WERI-Rb-1 (cell line): ENCODE results near the gene ARHGEF37.

Experiments
- DNase-seq: peaks from one replicate; pipeline ENCODE4 v3.0.0-alpha.2; 2020
- H3K27ac ChIP-seq: fragments of 250-450 bp; sonication (Bioruptor Pico); 2 replicates; pipeline ENCODE4 v1.5.1; 2020; ENCODE audit warnings: mild to moderate bottlenecking, moderate library complexity
- H3K27me3 ChIP-seq: fragments of 250-450 bp; sonication (Bioruptor Pico); 2 replicates; pipeline ENCODE4 v1.5.1; 2021; ENCODE audit warnings: mild to moderate bottlenecking, low read depth, moderate library complexity; ENCODE audit not compliant: insufficient read depth, severe bottlenecking
- H3K36me3 ChIP-seq: fragments of 250-450 bp; sonication (Bioruptor Pico); 2 replicates; pipeline ENCODE4 v1.5.1; 2020; ENCODE audit warnings: mild to moderate bottlenecking, moderate library complexity
- H3K4me3 ChIP-seq: 2 replicates; pipeline ENCODE4 v1.5.1; 2011; ENCODE audit warnings: low read depth, mild to moderate bottlenecking, control low read depth, low read length
- H3K9me3 ChIP-seq: fragments of 250-450 bp; sonication (Bioruptor Pico); 2 replicates; pipeline ENCODE4 v1.5.1; 2021; ENCODE audit warnings: mild to moderate bottlenecking, moderate library complexity; ENCODE audit not compliant: severe bottlenecking
- TF ChIP-seq, protein P1 (sequence below): IDR thresholded peaks from 2 replicates; pipeline ENCODE4 v1.5.1; 2011; ENCODE audit warnings: low read depth, mild to moderate bottlenecking, control low read depth, inconsistent platforms, low read length

Gene ARHGEF37

DNA sequence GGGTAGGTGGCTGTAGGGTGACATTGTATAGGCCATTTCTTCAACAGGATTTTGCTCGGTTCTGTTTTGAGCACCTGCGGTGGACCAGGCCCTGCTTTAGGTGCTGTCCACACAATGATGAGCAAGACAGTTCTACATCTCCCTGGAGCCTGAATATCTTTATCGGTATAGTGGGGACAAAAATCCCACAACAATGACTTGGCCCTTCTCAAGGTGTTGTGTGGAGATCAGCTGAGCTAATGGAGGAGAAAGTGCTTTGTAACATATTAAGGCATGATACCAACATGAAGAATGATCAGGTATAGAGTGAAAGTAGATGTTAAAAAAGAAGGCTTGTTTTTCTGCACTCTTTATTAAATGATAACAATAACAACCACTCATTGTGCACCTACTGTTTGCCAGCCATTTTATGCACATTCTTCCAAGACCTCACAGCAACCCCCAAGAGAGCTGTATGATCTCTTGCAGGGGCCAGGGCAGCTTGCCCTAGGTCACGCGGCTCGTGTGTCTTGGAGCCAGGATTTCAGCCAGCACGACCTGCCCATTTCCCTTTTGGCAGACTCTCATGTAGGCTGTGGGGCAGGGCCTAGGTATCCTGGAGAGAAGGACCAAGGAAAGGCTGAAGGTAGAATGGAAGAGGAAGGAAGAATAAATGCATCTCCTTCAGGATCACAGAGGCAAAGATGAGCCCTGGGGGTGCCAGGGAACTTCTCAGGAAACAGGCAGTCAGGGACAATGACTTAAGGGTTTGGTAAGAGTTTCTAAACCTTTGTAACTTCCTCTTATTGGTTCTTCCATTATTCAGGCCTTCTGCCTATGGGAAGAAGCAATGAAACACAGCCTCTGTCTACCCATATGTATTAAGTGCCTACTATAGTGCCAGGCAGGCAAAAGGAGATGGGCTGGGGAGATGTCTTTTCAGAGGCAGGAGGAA, 98.8 kb downstream of the ARHGEF37 start:
- H3K4me3 ChIP-seq = no peak overlapping the region
- DNase-seq = no peak

DNA sequence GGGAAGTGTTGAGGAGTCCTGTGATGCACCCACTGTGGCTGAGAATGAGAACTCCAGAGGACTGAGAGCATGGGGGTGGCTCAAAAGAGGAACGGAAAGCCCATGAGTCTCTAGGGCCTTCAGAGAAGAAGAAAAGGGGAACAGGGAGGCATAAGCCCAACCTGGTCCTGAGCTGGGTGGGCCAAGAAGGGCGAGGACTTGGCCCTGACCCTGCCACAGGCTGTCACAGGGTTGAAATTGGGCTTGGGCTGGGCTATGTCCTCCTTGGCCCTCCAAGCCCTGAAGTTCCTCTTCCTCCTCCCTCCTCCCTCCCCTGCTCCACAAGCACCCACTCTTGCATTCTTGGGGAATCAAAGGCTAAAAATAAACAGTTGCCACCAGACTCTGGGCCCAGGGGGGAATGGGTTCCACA, 99.5 kb downstream of the ARHGEF37 start:
- Histone ChIP-seq H3K9me3 (no peaks in the 10 kb centered on the region), H3K27me3 (no peaks in the 10 kb centered on the region), H3K36me3 (no peaks in the 10 kb centered on the region), H3K27ac (no peak overlapping the region), H3K4me3 (no peak overlapping the region)
- no peak for DNase-seq
- TF ChIP-seq, protein P1, sequence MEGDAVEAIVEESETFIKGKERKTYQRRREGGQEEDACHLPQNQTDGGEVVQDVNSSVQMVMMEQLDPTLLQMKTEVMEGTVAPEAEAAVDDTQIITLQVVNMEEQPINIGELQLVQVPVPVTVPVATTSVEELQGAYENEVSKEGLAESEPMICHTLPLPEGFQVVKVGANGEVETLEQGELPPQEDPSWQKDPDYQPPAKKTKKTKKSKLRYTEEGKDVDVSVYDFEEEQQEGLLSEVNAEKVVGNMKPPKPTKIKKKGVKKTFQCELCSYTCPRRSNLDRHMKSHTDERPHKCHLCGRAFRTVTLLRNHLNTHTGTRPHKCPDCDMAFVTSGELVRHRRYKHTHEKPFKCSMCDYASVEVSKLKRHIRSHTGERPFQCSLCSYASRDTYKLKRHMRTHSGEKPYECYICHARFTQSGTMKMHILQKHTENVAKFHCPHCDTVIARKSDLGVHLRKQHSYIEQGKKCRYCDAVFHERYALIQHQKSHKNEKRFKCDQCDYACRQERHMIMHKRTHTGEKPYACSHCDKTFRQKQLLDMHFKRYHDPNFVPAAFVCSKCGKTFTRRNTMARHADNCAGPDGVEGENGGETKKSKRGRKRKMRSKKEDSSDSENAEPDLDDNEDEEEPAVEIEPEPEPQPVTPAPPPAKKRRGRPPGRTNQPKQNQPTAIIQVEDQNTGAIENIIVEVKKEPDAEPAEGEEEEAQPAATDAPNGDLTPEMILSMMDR = no peak

More for the DNA sequence above, 98.8 kb downstream of the ARHGEF37 start:
- H3K9me3 ChIP-seq = no peaks in the 10 kb centered on the region
- H3K36me3 ChIP-seq = no peaks in the 10 kb centered on the region
- TF ChIP-seq, protein P1 = no peak
- H3K27ac ChIP-seq = no peak overlapping the region
- no peaks in the 10 kb centered on the region for H3K27me3 ChIP-seq

DNA sequence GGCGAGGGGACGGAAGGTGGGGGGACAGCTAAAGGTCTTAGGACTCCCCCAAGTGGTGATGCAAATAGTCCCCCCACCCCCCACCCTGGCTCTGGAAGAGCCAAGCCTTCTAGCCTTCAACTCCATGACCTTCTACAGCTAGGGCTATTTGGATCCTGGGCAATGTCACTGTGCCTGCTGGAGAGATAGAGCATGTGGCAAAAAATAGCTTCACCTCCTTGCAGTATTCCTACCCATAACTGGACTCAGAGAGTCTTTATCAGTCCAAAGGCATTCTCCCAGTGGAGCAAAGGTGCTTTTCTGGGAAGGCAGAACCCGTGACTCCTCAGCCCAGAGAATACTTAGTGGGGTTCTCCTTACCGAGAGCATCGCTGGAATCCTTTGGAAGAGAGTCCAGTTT, 100.0 kb downstream of the ARHGEF37 start:
- no peak overlapping the region for H3K4me3 ChIP-seq
- TF ChIP-seq, protein P1 = no peak
- no peaks in the 10 kb centered on the region for H3K36me3 ChIP-seq
- H3K27me3 ChIP-seq = no peaks in the 10 kb centered on the region
- DNase-seq = no peak
- H3K27ac ChIP-seq = no peak overlapping the region
- H3K9me3 ChIP-seq = no peaks in the 10 kb centered on the region

DNA sequence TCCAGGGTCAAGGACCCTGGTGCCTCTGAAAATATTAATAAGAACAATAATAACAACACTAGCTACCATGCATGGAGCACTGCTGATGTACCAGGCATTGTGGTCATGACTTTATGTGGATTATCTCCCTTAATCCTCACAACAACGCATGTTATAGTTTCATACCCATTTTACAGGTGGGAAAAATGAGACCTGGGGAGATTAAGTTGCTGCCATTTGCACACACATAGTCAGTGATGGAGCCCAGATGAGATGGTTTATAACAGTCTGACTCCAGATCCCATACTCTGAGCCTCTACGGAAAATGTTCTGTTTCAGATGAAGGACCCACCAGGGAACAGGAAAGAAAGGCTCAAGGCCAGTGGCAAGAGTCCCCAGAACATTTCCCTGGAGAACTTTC, 100.6 kb downstream of the ARHGEF37 start:
- Histone ChIP-seq H3K9me3 (no peaks in the 10 kb centered on the region), H3K27ac (no peak overlapping the region), H3K4me3 (no peak overlapping the region), H3K36me3 (no peaks in the 10 kb centered on the region), H3K27me3 (no peaks in the 10 kb centered on the region)
- TF ChIP-seq, protein P1 = no peak
- no peak for DNase-seq

DNA sequence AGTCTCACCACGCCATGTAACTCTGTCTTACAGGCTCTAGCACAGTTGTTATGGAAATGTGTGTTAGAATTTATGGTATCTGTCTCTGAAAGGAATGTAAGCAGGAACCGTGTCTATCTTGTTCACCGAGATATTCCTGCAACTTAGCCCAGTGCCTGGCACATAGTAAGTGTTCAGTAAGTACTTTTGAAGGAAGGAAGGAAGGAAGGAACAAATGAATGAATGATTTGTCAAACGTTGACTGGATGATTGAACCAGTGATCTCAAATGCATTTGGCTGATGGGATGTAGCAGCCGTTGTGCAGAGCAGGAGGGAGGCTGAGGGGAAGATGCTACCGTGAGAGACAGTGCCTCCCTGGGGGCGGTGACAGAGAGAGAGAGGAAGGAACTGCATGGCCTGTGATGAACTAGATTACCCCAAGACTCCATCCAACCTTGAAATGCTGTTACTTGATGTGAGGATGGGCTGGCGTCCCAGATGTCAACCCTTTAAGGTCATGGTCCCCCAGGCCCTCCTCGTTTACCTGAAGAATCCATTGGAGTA, 101.3 kb downstream of the ARHGEF37 start:
- Histone ChIP-seq H3K9me3 (no peaks in the 10 kb centered on the region), H3K27ac (no peak overlapping the region), H3K36me3 (no peaks in the 10 kb centered on the region), H3K27me3 (no peaks in the 10 kb centered on the region), H3K4me3 (no peak overlapping the region)
- TF ChIP-seq, protein P1 = no peak
- DNase-seq = no peak
